ENCODE data around the gene MEPCE. TPM values are rescaled to one million over a fixed set of nuclear protein-coding genes. Genes with fewer than 3 reads are reported as not detected.

The MEPCE gene
- total and polyA plus RNA-seq, 2 experiments from 2014 or later = 8.0 to 24.2 TPM

- H3K4me3 ChIP-seq = no peak overlapping the region
- H2AFZ ChIP-seq = no peak overlapping the region
- H3K27me3 ChIP-seq (replicated peaks; ENCODE audit: insufficient read depth) = 0 out of 2 replicates have a peak, but pooled peaks cover 9% of the 10 kb centered on the region
- 0 out of 2 replicates have a peak, but pooled peaks cover 2% of the 10 kb centered on the region for H3F3A ChIP-seq (ENCODE audit: insufficient read depth)
- no peak for TF ChIP-seq EZH2 (IDR thresholded peaks at IDR 0.05; ENCODE audit: insufficient read depth, poor library complexity, severe bottlenecking)
- H4K20me1 ChIP-seq (ENCODE audit: insufficient read depth) = no peaks in the 10 kb centered on the region
- no peak overlapping the region for H3K9ac ChIP-seq
- H3K4me1 ChIP-seq (ENCODE audit: insufficient read depth) = peaks cover 1% of the 10 kb centered on the region; the same call in 1 of the 2 replicates
- H3K79me2 ChIP-seq (ENCODE audit: insufficient read depth) = no peaks in the 10 kb centered on the region
- DNase-seq = no peak
- in situ Hi-C loops (cut with MboI) = no loop called here
- no peaks in the 10 kb centered on the region for H3K36me3 ChIP-seq (ENCODE audit: low read depth)
- H3K9me3 ChIP-seq (ENCODE audit: low read depth) = no peaks in the 10 kb centered on the region
- no peak overlapping the region for H3K27ac ChIP-seq
- 83 to 88% methylated on average over 5 of the region's 5 CpGs for WGBS, 2 experiments (ENCODE audit: low coverage in 1 of 2, low lambda C conversion rate in 2 of 2, missing lambda C conversion rate in 2 of 2)
- H3K9me2 ChIP-seq (ENCODE audit: insufficient read depth) = no peaks in the 10 kb centered on the region
- H3K4me2 ChIP-seq (ENCODE audit: unreplicated experiment) = no peak overlapping the region
These were observed 27.8 kb upstream of the MEPCE start for GRCh38 chr7:100401811-100402210.

DNA sequence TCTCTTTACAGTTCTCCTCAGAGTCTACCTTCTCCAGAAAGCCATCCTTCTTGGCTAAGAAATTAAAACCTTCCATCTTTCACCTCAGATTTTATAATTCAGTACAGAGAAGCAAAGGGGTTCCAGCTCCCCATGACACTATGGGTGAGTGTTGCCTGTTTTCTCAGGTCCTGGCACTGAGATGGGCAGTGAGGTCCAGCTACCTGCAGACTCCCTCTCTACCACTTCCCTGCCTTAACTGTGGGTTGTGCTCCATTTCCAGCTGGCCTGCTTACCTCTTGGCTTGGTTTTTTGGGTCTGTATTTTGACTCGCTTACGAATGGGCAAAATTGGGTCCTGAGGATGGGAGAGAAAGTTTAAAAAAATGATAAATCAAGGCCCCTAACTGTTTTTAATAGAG lies 27.4 kb upstream of the MEPCE start:
- H3K4me2 ChIP-seq (ENCODE audit: unreplicated experiment) = no peak overlapping the region
- TF ChIP-seq EZH2 (IDR thresholded peaks at IDR 0.05; ENCODE audit: insufficient read depth, poor library complexity, severe bottlenecking) = no peak
- TF ChIP-seq EZH2phosphoT487 (IDR thresholded peaks at IDR 0.05; ENCODE audit: insufficient read depth, low read depth) = no peak

DNA sequence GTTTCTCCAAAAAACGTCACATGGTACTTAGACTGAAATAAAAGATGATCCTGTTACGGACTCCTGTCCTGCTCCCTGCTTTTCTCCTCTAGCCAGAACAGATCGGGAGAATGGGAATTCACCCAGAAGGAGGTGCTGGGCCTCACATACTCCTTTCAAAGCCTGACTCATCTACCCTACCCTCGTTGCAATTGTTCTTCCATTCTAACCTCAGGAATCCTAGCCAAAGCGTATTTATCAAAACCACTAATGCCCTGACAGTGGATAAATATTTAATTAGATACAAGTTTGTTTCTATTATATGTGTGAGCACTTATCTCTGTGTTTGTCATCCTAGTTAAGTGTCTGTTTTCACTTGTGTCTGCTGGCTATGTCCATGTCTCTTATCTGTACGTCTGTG lies 22.9 kb upstream of the MEPCE start:
- peak; percentile 58 for DNase-seq
- in situ Hi-C loops (cut with MboI) = no loop called here
- no peaks in the 10 kb centered on the region for H3K9me3 ChIP-seq (ENCODE audit: low read depth)
- H3K4me2 ChIP-seq (ENCODE audit: unreplicated experiment) = no peak overlapping the region
- no peak overlapping the region for H3K27ac ChIP-seq
- no peak overlapping the region for H2AFZ ChIP-seq
- H3K4me3 ChIP-seq = no peak overlapping the region
- H4K20me1 ChIP-seq (ENCODE audit: insufficient read depth) = no peaks in the 10 kb centered on the region
- TF ChIP-seq EZH2phosphoT487 (IDR thresholded peaks at IDR 0.05; ENCODE audit: insufficient read depth, low read depth) = no peak
- TF ChIP-seq EZH2 (IDR thresholded peaks at IDR 0.05; ENCODE audit: insufficient read depth, poor library complexity, severe bottlenecking) = no peak
- H3F3A ChIP-seq (ENCODE audit: insufficient read depth) = 0 out of 2 replicates have a peak, but pooled peaks cover 8% of the 10 kb centered on the region
- no peaks in the 10 kb centered on the region for H3K9me2 ChIP-seq (ENCODE audit: insufficient read depth)
- H3K36me3 ChIP-seq (ENCODE audit: low read depth) = no peaks in the 10 kb centered on the region
- no peaks in the 10 kb centered on the region; the same call in 1 of the 2 replicates for H3K27me3 ChIP-seq (replicated peaks; ENCODE audit: insufficient read depth)
- no peaks in the 10 kb centered on the region for H3K79me2 ChIP-seq (ENCODE audit: insufficient read depth)
- H3K9ac ChIP-seq = no peak overlapping the region
- H3K4me1 ChIP-seq (ENCODE audit: insufficient read depth) = peaks cover 7% of the 10 kb centered on the region
- 41 to 45% methylated on average over 6 of the region's 6 CpGs for WGBS, 2 experiments (ENCODE audit: low coverage in 1 of 2, low lambda C conversion rate in 2 of 2, missing lambda C conversion rate in 2 of 2)

More for the DNA sequence above, 27.4 kb upstream of the MEPCE start:
- Histone ChIP-seq H3K27ac (no peak overlapping the region), H3K9me2 (ENCODE audit: insufficient read depth) (no peaks in the 10 kb centered on the region), H3K27me3 (replicated peaks; ENCODE audit: insufficient read depth) (0 out of 2 replicates have a peak, but pooled peaks cover 9% of the 10 kb centered on the region), H2AFZ (no peak overlapping the region), H3F3A (ENCODE audit: insufficient read depth) (0 out of 2 replicates have a peak, but pooled peaks cover 6% of the 10 kb centered on the region), H4K20me1 (ENCODE audit: insufficient read depth) (no peaks in the 10 kb centered on the region), H3K36me3 (ENCODE audit: low read depth) (no peaks in the 10 kb centered on the region), H3K9me3 (ENCODE audit: low read depth) (no peaks in the 10 kb centered on the region), H3K79me2 (ENCODE audit: insufficient read depth) (no peaks in the 10 kb centered on the region), H3K4me3 (no peak overlapping the region), H3K4me1 (ENCODE audit: insufficient read depth) (peaks cover 5% of the 10 kb centered on the region), H3K9ac (no peak overlapping the region)
- in situ Hi-C loops (cut with MboI) = no loop called here
- no peak for DNase-seq
- WGBS, 2 experiments (ENCODE audit: low coverage in 1 of 2, low lambda C conversion rate in 2 of 2, missing lambda C conversion rate in 2 of 2) = 94 to 98% methylated on average over 2 of the region's 2 CpGs

- Histone ChIP-seq H3K27ac (no peak overlapping the region), H3K79me2 (ENCODE audit: insufficient read depth) (no peaks in the 10 kb centered on the region), H3K36me3 (ENCODE audit: low read depth) (no peaks in the 10 kb centered on the region), H3K9me3 (ENCODE audit: low read depth) (no peaks in the 10 kb centered on the region), H3K9me2 (ENCODE audit: insufficient read depth) (no peaks in the 10 kb centered on the region), H3K9ac (no peak overlapping the region), H3K4me2 (ENCODE audit: unreplicated experiment) (no peak overlapping the region), H3K4me1 (ENCODE audit: insufficient read depth) (peaks cover 7% of the 10 kb centered on the region), H2AFZ (no peak overlapping the region), H4K20me1 (ENCODE audit: insufficient read depth) (no peaks in the 10 kb centered on the region), H3K4me3 (no peak overlapping the region), H3K27me3 (replicated peaks; ENCODE audit: insufficient read depth) (no peaks in the 10 kb centered on the region; the same call in 1 of the 2 replicates), H3F3A (ENCODE audit: insufficient read depth) (0 out of 2 replicates have a peak, but pooled peaks cover 8% of the 10 kb centered on the region)
- WGBS, 2 experiments (ENCODE audit: low coverage in 1 of 2, low lambda C conversion rate in 2 of 2, missing lambda C conversion rate in 2 of 2) = 33 to 35% methylated on average over 12 of the region's 12 CpGs
- in situ Hi-C loops (cut with MboI) = no loop called here
- TF ChIP-seq EZH2 (IDR thresholded peaks at IDR 0.05; ENCODE audit: insufficient read depth, poor library complexity, severe bottlenecking) (no peak), EZH2phosphoT487 (IDR thresholded peaks at IDR 0.05; ENCODE audit: insufficient read depth, low read depth) (no peak)
- peak; percentile 88 for DNase-seq
These were observed 22.1 kb upstream of the MEPCE start for GRCh38 chr7:100407285-100408180.

Measured in GM23248 (cell line).